ENCODE results near the gene LAT. TPM values are rescaled to one million over a fixed set of nuclear protein-coding genes. Genes with fewer than 3 reads are reported as not detected.

Gene LAT
- total and polyA plus RNA-seq, 2 of the 13 experiments (the other 11 are each of a cell fraction or from before 2014, with no cell fraction given): 2.0 to 3.0 TPM

GRCh38 chr16:29007730-29008593, 23.1 kb downstream of the LAT start:
- no peaks in the 10 kb centered on the region for H3K4me1 ChIP-seq (ENCODE audit: insufficient read depth, low read length)
- in situ Hi-C loops (cut with HindIII; ENCODE audit: extremely low pct_ligation_motif_present, low pct_unique_long_range_greater_than_20kb): no loop called here
- peaks cover 0 to 1% of the 10 kb centered on the region in 2 experiments; a peak in 3 of 5 replicates for H3K27me3 ChIP-seq (ENCODE audit: control insufficient read depth in 1 of 2, insufficient read depth in 2 of 2, low read length in 2 of 2)
- FAIRE-seq: no peak
- POLR2A ChIA-PET: no interaction called here
- no peaks in the 10 kb centered on the region for H3K79me2 ChIP-seq (ENCODE audit: insufficient read depth, low read length)
- CTCF ChIA-PET (ENCODE audit: low intra/inter-chr PET ratio, low total read pairs): no interaction called here
- no peak overlapping the region for H3K27ac ChIP-seq (ENCODE audit: extremely low read length, insufficient read depth, low read length)
- no peak overlapping the region for H2AFZ ChIP-seq (ENCODE audit: low read length)
- intact Hi-C loops (cut with micrococcal nuclease; ENCODE audit: unreplicated experiment): no loop called here
- 21% methylated on average over 7 of the region's 10 CpGs for WGBS (ENCODE audit: low lambda C conversion rate)
- no peak overlapping the region for H3K4me3 ChIP-seq (replicated peaks in 1 of 3; ENCODE audit: insufficient read depth in 1 of 3, low read depth in 2 of 3, low read length in 3 of 3)
- TF ChIP-seq NKX3-1 (CRISPR knock-in tag; IDR thresholded peaks at IDR 0.05) (no peak), DNMT1 (CRISPR knock-in tag; IDR thresholded peaks at IDR 0.05) (no peak), ZNF329 (CRISPR knock-in tag; IDR thresholded peaks at IDR 0.05; ENCODE audit: low read depth) (peak; percentile 93), ASH2L (IDR thresholded peaks at IDR 0.05; ENCODE audit: insufficient read length, low read depth, low read length) (no peak)
- no peaks in the 10 kb centered on the region for H3K9me3 ChIP-seq (ENCODE audit: low read length)
- H3K9ac ChIP-seq (ENCODE audit: insufficient read depth, low read depth, low read length): no peak overlapping the region
- BruUV-seq (replicated peaks): no TSS peak
- DNase-seq (ENCODE audit: low spot score): no peak
- ATAC-seq: no peak; the same call in 2 of the 3 replicates
- no peaks in the 10 kb centered on the region for H4K20me1 ChIP-seq (ENCODE audit: insufficient read depth, low read length)
- H3K36me3 ChIP-seq (replicated peaks in 1 of 2; ENCODE audit: control insufficient read depth in 1 of 2, insufficient read depth in 2 of 2, low read length in 2 of 2): no peaks in the 10 kb centered on the region
- H3K4me2 ChIP-seq (ENCODE audit: low read depth, low read length): no peak overlapping the region

GRCh38 chr16:29009050-29009837, 24.4 kb downstream of the LAT start:
- CTCF ChIA-PET (ENCODE audit: low intra/inter-chr PET ratio, low total read pairs): no interaction called here
- intact Hi-C loops (cut with micrococcal nuclease; ENCODE audit: unreplicated experiment) (no loop called here), in situ Hi-C loops (cut with HindIII; ENCODE audit: extremely low pct_ligation_motif_present, low pct_unique_long_range_greater_than_20kb) (no loop called here)
- Histone ChIP-seq H3K36me3 (replicated peaks in 1 of 2; ENCODE audit: control insufficient read depth in 1 of 2, insufficient read depth in 2 of 2, low read length in 2 of 2) (no peaks in the 10 kb centered on the region), H3K9me3 (ENCODE audit: low read length) (no peaks in the 10 kb centered on the region), H4K20me1 (ENCODE audit: insufficient read depth, low read length) (no peaks in the 10 kb centered on the region), H3K9ac (ENCODE audit: insufficient read depth, low read depth, low read length) (no peak overlapping the region), H3K4me1 (ENCODE audit: insufficient read depth, low read length) (0 out of 2 replicates have a peak, but pooled peaks cover 5% of the 10 kb centered on the region), H3K27me3 (ENCODE audit: control insufficient read depth in 1 of 2, insufficient read depth in 2 of 2, low read length in 2 of 2) (peaks cover 0 to 1% of the 10 kb centered on the region in 2 experiments; a peak in 3 of 5 replicates), H3K27ac (ENCODE audit: extremely low read length, insufficient read depth, low read length) (no peak overlapping the region), H3K79me2 (ENCODE audit: insufficient read depth, low read length) (no peaks in the 10 kb centered on the region), H3K4me3 (replicated peaks in 1 of 3; ENCODE audit: insufficient read depth in 1 of 3, low read depth in 2 of 3, low read length in 3 of 3) (no peak overlapping the region), H2AFZ (ENCODE audit: low read length) (no peak overlapping the region), H3K4me2 (ENCODE audit: low read depth, low read length) (no peak overlapping the region)
- ATAC-seq (no peak), DNase-seq (ENCODE audit: low spot score) (no peak), FAIRE-seq (no peak)
- POLR2A ChIA-PET: no interaction called here
- WGBS (ENCODE audit: low lambda C conversion rate): 61% methylated on average over 14 of the region's 14 CpGs
- BruUV-seq (replicated peaks): no TSS peak
- TF ChIP-seq PCBP2 (optimal IDR thresholded peaks at IDR 0.05; ENCODE audit: low read depth, low read length, poor library complexity, severe bottlenecking) (no peak), EZH2 (conservative IDR thresholded peaks at IDR 0.05; ENCODE audit: low read depth, low read length) (no peak), ATF1 (CRISPR knock-in tag; IDR thresholded peaks at IDR 0.05) (no peak), BCLAF1 (IDR thresholded peaks at IDR 0.05) (no peak)

All from HepG2 (cell line).